ENCODE results near the gene MAP1A. TPM values are rescaled to one million over a fixed set of nuclear protein-coding genes. Genes with fewer than 3 reads are reported as not detected.

The MAP1A gene
- total RNA-seq, 1 donor from 2014 or later = 13.9 TPM

DNA sequence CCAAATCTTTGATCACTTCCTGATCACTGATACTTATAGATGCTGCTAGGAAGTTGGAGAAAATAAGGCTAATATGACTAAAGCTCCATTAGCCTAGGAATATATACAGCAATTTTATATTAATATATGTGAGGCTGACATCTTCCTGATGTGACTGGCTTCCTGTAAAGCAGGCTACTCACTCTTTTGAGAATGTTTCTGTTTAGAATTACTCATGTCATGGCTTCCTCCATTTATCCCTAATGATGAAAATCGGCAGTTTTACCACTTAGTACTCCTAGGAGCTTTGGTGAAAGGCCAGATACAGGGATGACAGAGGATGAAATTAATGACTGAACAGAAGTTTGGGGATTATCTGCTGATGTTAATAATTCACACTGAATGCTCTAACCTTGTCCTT lies 3.9 kb upstream of the MAP1A start:
- peaks cover 18% of the 10 kb centered on the region for H3K27me3 Mint-ChIP-seq (ENCODE audit: low read depth)
- DNase-seq (ENCODE audit: low spot score in 2 of 2, unreplicated experiment in 2 of 2) = no peak
- TF ChIP-seq, protein P1, sequence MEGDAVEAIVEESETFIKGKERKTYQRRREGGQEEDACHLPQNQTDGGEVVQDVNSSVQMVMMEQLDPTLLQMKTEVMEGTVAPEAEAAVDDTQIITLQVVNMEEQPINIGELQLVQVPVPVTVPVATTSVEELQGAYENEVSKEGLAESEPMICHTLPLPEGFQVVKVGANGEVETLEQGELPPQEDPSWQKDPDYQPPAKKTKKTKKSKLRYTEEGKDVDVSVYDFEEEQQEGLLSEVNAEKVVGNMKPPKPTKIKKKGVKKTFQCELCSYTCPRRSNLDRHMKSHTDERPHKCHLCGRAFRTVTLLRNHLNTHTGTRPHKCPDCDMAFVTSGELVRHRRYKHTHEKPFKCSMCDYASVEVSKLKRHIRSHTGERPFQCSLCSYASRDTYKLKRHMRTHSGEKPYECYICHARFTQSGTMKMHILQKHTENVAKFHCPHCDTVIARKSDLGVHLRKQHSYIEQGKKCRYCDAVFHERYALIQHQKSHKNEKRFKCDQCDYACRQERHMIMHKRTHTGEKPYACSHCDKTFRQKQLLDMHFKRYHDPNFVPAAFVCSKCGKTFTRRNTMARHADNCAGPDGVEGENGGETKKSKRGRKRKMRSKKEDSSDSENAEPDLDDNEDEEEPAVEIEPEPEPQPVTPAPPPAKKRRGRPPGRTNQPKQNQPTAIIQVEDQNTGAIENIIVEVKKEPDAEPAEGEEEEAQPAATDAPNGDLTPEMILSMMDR (IDR thresholded peaks at IDR 0.05; ENCODE audit: unreplicated experiment) = no peak
- H3K4me3 Mint-ChIP-seq = no peak overlapping the region
- no peak overlapping the region for H3K27ac Mint-ChIP-seq
- no peaks in the 10 kb centered on the region for H3K9me3 Mint-ChIP-seq
- H3K36me3 Mint-ChIP-seq = no peaks in the 10 kb centered on the region
- H3K4me1 Mint-ChIP-seq = peaks cover 57% of the 10 kb centered on the region

DNA sequence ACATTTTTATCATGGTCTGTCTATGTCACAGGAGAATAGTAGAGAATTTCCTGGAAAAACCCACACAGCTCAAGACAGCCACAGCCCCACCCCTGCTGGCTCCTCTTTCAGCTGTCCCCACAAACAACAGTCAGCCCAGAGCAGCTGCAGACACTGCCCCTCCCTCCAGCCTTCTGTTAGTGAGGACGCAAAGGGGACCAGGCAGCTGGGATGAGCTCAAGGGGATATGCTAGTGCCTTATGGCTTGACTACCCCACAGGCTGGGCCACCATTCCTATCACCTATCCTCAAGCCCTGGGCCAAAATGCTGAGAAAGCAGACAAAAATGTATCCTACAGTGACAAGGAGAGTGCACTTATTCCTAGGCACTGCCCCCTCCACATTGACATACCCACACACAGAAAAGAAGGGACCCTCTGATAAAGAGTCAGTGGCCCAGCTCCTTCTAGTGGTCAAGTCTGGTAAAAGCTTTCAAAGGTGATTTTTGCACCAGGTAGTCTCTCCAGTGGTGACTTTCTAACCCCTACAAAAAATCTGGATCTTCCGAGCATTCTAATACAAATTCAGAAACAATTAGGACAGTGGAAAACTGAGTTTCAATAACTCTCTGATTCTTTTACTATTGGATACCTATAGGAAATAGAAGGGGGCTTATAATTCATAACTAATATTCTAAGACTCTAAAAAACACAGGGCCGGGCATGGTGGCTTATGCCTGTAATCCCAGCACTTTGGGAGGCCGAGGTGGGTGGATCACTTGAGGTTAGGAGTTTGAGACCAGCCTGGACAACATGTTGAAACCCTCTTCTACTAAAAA lies 3.0 kb upstream of the MAP1A start:
- DNase-seq (ENCODE audit: low spot score in 2 of 2, unreplicated experiment in 2 of 2) = no peak
- Mint-ChIP-seq H3K36me3 (no peaks in the 10 kb centered on the region), H3K9me3 (no peaks in the 10 kb centered on the region), H3K27ac (no peak overlapping the region), H3K27me3 (ENCODE audit: low read depth) (peaks cover 18% of the 10 kb centered on the region), H3K4me1 (peaks cover 61% of the 10 kb centered on the region), H3K4me3 (no peak overlapping the region)
- TF ChIP-seq, protein P1 (IDR thresholded peaks at IDR 0.05; ENCODE audit: unreplicated experiment) = peak; percentile 50

GRCh38 chr15:43515741-43516140 lies 1.7 kb upstream of the MAP1A start:
- Mint-ChIP-seq H3K4me1 (peaks cover 53% of the 10 kb centered on the region), H3K36me3 (no peaks in the 10 kb centered on the region), H3K27ac (no peak overlapping the region), H3K27me3 (ENCODE audit: low read depth) (peaks cover 18% of the 10 kb centered on the region), H3K9me3 (no peaks in the 10 kb centered on the region), H3K4me3 (no peak overlapping the region)
- DNase-seq (ENCODE audit: low spot score in 2 of 2, unreplicated experiment in 2 of 2) = no peak
- TF ChIP-seq, protein P1 (IDR thresholded peaks at IDR 0.05; ENCODE audit: unreplicated experiment) = no peak

DNA sequence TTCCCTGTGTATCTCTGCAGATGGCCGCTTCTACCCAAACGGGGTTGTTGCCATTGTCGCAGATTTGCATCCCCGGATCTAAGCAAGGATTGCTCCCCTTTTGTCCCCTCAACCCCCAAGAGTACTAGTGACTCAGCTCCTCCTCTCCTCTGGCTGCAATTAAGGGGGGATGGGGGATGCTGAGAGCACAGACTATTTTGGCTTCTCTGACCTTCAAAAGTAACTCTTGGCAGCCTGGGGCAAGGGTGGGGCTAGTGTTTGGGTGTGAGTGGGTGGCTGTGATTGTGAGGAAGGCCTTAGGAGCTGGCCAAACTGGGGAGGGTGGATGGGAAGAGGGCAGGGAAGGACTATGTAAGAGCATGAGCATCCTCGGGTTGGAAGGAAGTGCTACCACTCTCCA lies 1.2 kb upstream of the MAP1A start:
- H3K4me1 Mint-ChIP-seq = peaks cover 50% of the 10 kb centered on the region
- H3K27me3 Mint-ChIP-seq (ENCODE audit: low read depth) = peaks cover 15% of the 10 kb centered on the region
- TF ChIP-seq, protein P1 (IDR thresholded peaks at IDR 0.05; ENCODE audit: unreplicated experiment) = no peak
- peak overlapping the region; percentile 72 for H3K4me3 Mint-ChIP-seq
- DNase-seq (ENCODE audit: low spot score in 2 of 2, unreplicated experiment in 2 of 2) = no peak
- no peaks in the 10 kb centered on the region for H3K36me3 Mint-ChIP-seq
- H3K27ac Mint-ChIP-seq = peak overlapping the region; percentile 76
- H3K9me3 Mint-ChIP-seq = no peaks in the 10 kb centered on the region

DNA sequence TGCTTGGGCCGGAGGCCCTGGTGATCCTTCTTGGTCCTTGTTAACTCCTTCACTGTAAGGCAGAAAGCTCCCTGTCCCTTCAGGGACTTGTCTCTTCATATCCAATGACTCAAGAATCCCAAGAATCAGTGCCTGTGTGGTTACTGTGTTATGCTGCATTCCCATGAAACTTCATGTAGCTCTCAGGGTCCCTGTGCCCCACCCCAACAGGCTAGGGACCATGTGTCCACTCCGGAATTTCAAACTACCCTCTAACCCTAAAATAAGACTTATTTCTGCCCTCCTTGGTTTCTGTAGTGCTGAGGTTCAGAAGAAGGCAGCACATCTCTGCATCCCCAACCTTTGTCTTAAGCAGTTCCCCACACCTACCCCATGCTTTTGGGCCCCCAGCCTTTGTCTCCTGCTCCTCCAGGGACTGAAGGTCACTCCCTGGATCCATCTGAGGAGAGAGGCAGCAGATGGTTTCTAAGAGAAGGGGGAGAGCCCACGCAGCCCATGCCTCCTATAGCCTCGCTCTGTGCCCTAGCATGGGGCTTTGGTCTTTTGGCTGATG lies 531 bp upstream of the MAP1A start:
- TF ChIP-seq, protein P1 (IDR thresholded peaks at IDR 0.05; ENCODE audit: unreplicated experiment) = no peak
- peaks cover 7% of the 10 kb centered on the region for H3K36me3 Mint-ChIP-seq
- peaks cover 9% of the 10 kb centered on the region for H3K27me3 Mint-ChIP-seq (ENCODE audit: low read depth)
- H3K9me3 Mint-ChIP-seq = no peaks in the 10 kb centered on the region
- DNase-seq (ENCODE audit: low spot score in 2 of 2, unreplicated experiment in 2 of 2) = no peak
- H3K4me1 Mint-ChIP-seq = peaks cover 46% of the 10 kb centered on the region
- H3K4me3 Mint-ChIP-seq = peak overlapping the region; percentile 72
- peak overlapping the region; percentile 88 for H3K27ac Mint-ChIP-seq
